Measurements from ENCODE around the gene ZXDC. TPM values are rescaled to one million over a fixed set of nuclear protein-coding genes. Genes with fewer than 3 reads are reported as not detected.
A peak's percentile ranks its signal among the peaks of the same experiment; 100 is the strongest.

Gene ZXDC
- total RNA-seq, 1 experiment from 2014 or later = 33.3 TPM

GRCh38 chr3:126399351-126399735, 76.3 kb downstream of the ZXDC start:
- POLR2A ChIA-PET = no interaction called here
- Histone ChIP-seq H3K27ac (ENCODE audit: low read length) (no peak overlapping the region), H3K4me1 (ENCODE audit: control insufficient read depth, insufficient read depth, low read length) (no peaks in the 10 kb centered on the region), H3K27me3 (ENCODE audit: control insufficient read depth, insufficient read depth, low read length) (no peaks in the 10 kb centered on the region; the same call in 1 of the 2 replicates), H3K36me3 (ENCODE audit: control insufficient read depth, insufficient read depth, low read length) (no peaks in the 10 kb centered on the region), H3K4me3 (ENCODE audit: low read depth in 2 of 2, low read length in 2 of 2) (no peak overlapping the region), H3K9me3 (ENCODE audit: control insufficient read depth, insufficient read depth, low read depth, low read length) (no peaks in the 10 kb centered on the region)
- CTCF ChIA-PET = no interaction called here
- ATAC-seq (no peak), DNase-seq (ENCODE audit: low read depth, low spot score) (no peak)
- intact Hi-C loops (cut with micrococcal nuclease; ENCODE audit: unreplicated experiment) (no loop called here), in situ Hi-C loops (cut with HindIII; ENCODE audit: low pct_unique_long_range_greater_than_20kb, low sequenced_read_pairs) (no loop called here)
- BruUV-seq (replicated peaks) = no TSS peak
- TF ChIP-seq SIN3A (IDR thresholded peaks at IDR 0.05; ENCODE audit: borderline replicate concordance, insufficient read depth, low read depth, low read length) (no peak), CTCF (IDR thresholded peaks at IDR 0.05) (no peak)

- DNase-seq (ENCODE audit: low read depth, low spot score) (no peak), ATAC-seq (0 out of 2 replicates have a peak, but pooled peaks have one; percentile 25)
- no peak overlapping the region for H3K4me3 ChIP-seq (ENCODE audit: low read depth in 2 of 2, low read length in 2 of 2)
- H3K27ac ChIP-seq (ENCODE audit: low read length) = no peak overlapping the region
- no peaks in the 10 kb centered on the region for H3K4me1 ChIP-seq (ENCODE audit: control insufficient read depth, insufficient read depth, low read length)
- in situ Hi-C loops (cut with HindIII; ENCODE audit: low pct_unique_long_range_greater_than_20kb, low sequenced_read_pairs) = no loop called here
- no peaks in the 10 kb centered on the region for H3K9me3 ChIP-seq (ENCODE audit: control insufficient read depth, insufficient read depth, low read depth, low read length)
- no TSS peak for BruUV-seq (replicated peaks)
- no peaks in the 10 kb centered on the region for H3K36me3 ChIP-seq (ENCODE audit: control insufficient read depth, insufficient read depth, low read length)
- ChIA-PET POLR2A (no interaction called here), CTCF (interaction anchor here (0.6 kb wide), 1 partner anchor 10 kb away, joined by 3 read pairs; no protein-coding TSS in a partner anchor)
- intact Hi-C loops (cut with micrococcal nuclease; ENCODE audit: unreplicated experiment) = no loop called here
- H3K27me3 ChIP-seq (ENCODE audit: control insufficient read depth, insufficient read depth, low read length) = no peaks in the 10 kb centered on the region; the same call in none of the 2 replicates
- no peak for TF ChIP-seq POLR2AphosphoS5 (IDR thresholded peaks at IDR 0.05; ENCODE audit: low read depth, low read length)
Observed at GRCh38 chr3:126398423-126399350, 77.0 kb downstream of the ZXDC start.

- BruUV-seq (replicated peaks) = no TSS peak
- no peak for ATAC-seq
- peaks cover 4% of the 10 kb centered on the region for H3K27me3 ChIP-seq (ENCODE audit: control insufficient read depth, insufficient read depth, low read length)
- ChIA-PET CTCF (interaction anchor here (0.6 kb wide), 1 partner anchor 9 kb away, joined by 3 read pairs; no protein-coding TSS in a partner anchor), POLR2A (no interaction called here)
- in situ Hi-C loops (cut with HindIII; ENCODE audit: low pct_unique_long_range_greater_than_20kb, low sequenced_read_pairs) = no loop called here
- H3K36me3 ChIP-seq (ENCODE audit: control insufficient read depth, insufficient read depth, low read length) = no peaks in the 10 kb centered on the region
- DNase-seq (ENCODE audit: low read depth, low spot score) = no peak
- H3K4me1 ChIP-seq (ENCODE audit: control insufficient read depth, insufficient read depth, low read length) = no peaks in the 10 kb centered on the region
- no peaks in the 10 kb centered on the region for H3K9me3 ChIP-seq (ENCODE audit: control insufficient read depth, insufficient read depth, low read depth, low read length)
- intact Hi-C loops (cut with micrococcal nuclease; ENCODE audit: unreplicated experiment) = no loop called here
- H3K4me3 ChIP-seq (ENCODE audit: low read depth in 2 of 2, low read length in 2 of 2) = no peak overlapping the region
- TF ChIP-seq SIN3A (IDR thresholded peaks at IDR 0.05; ENCODE audit: borderline replicate concordance, insufficient read depth, low read depth, low read length) (no peak), TCF7L2 (IDR thresholded peaks at IDR 0.05; ENCODE audit: low read depth, low read length) (no peak), CTCF (IDR thresholded peaks at IDR 0.05) (no peak), REST (IDR thresholded peaks at IDR 0.05; ENCODE audit: insufficient read depth in 1 of 2, low read depth in 2 of 2, low read length in 1 of 2) (no peak), POLR2AphosphoS5 (IDR thresholded peaks at IDR 0.05; ENCODE audit: low read depth, low read length) (no peak)
- H3K27ac ChIP-seq (ENCODE audit: low read length) = no peak overlapping the region
Observed at GRCh38 chr3:126397610-126398422, 77.9 kb downstream of the ZXDC start.

All from Panc1 (cell line).